SK-N-SH (cell line): ENCODE measurements around the gene ETFA. TPM values are rescaled to one million over a fixed set of nuclear protein-coding genes. Genes with fewer than 3 reads are reported as not detected.

ENCODE experiments used
- CTCF ChIA-PET: fragments of 300-600, 350-600 bp; formaldehyde crosslinking; extraction: SDS; loops from one replicate; lab custom pipeline; 2021; lab: Yijun Ruan, JAX
- POLR2A ChIA-PET: fragments of 350-600 bp; sonication (Branson Sonifier 250); formaldehyde crosslinking; extraction: SDS; loops from one replicate; lab custom pipeline; 2020; ENCODE audit warnings: antibody characterized with exemption, inconsistent platforms; lab: Yijun Ruan, JAX
- DNase-seq: peaks from one replicate; pipeline ENCODE4 v3.0.0; 2012
- H2AFZ ChIP-seq: fragments of 200-600 bp; sonication (generic); 2 replicates; pipeline ENCODE4 v1.8.1; 2016; ENCODE audit warnings: antibody characterized with exemption, mild to moderate bottlenecking, low read depth
- H3F3A ChIP-seq: fragments of 200-600 bp; sonication (generic); replicated peaks from 2 replicates; pipeline ENCODE3; 2016; ENCODE audit warnings: antibody characterized with exemption, mild to moderate bottlenecking; ENCODE audit not compliant: insufficient read depth
- H3K27ac ChIP-seq, 2 experiments: fragments of 200-500 bp in 1 of 2; fragments of 200-600 bp in 1 of 2; sonication (Bioruptor generic) in 1 of 2; sonication (generic), shearing (Covaris generic) in 1 of 2; 2 replicates each; pipeline versions ENCODE4 v1.5.1 to v1.6.1; 2014 to 2016; ENCODE audit warnings: low read depth in 2 of 2, inconsistent platforms in 1 of 2, low read length in 1 of 2, mild to moderate bottlenecking in 1 of 2, mixed read lengths in 1 of 2
- H3K27me3 ChIP-seq: fragments of 200-600 bp; sonication (generic), shearing (Covaris generic); 2 replicates; pipeline ENCODE4 v1.6.1; 2016; ENCODE audit warnings: mixed run types; ENCODE audit not compliant: insufficient read depth
- H3K36me3 ChIP-seq, 2 experiments: fragments of 200-500 bp in 1 of 2; fragments of 200-600 bp in 1 of 2; sonication (Bioruptor generic) in 1 of 2; sonication (generic) in 1 of 2; replicated peaks in 1 of 2; 2 replicates each; pipeline versions ENCODE3 to v1.5.1; 2014 to 2016; ENCODE audit warnings: low read length in 1 of 2, mild to moderate bottlenecking in 1 of 2; ENCODE audit not compliant: insufficient read depth in 2 of 2, control insufficient read depth in 1 of 2
- H3K4me1 ChIP-seq, 2 experiments: fragments of 200-500 bp in 1 of 2; fragments of 200-600 bp in 1 of 2; sonication (Bioruptor generic) in 1 of 2; sonication (generic), shearing (Covaris generic) in 1 of 2; 2 replicates each; pipeline versions ENCODE4 v1.5.1 to v1.6.1; 2014 to 2016; ENCODE audit warnings: low read depth in 1 of 2, low read length in 1 of 2, mixed run types in 1 of 2; ENCODE audit not compliant: insufficient read depth in 2 of 2, control insufficient read depth in 1 of 2
- H3K4me2 ChIP-seq: fragments of 200-600 bp; sonication (generic), shearing (Covaris generic); 2 replicates; pipeline ENCODE4 v1.6.1; 2017; ENCODE audit warnings: mixed run types
- H3K4me3 ChIP-seq, 2 experiments: fragments of 200-500 bp in 1 of 2; fragments of 200-600 bp in 1 of 2; sonication (Bioruptor generic) in 1 of 2; sonication (generic), shearing (Covaris generic) in 1 of 2; 2 replicates each; pipeline versions ENCODE4 v1.5.1 to v1.8.1; 2014 to 2016; ENCODE audit warnings: low read depth in 2 of 2, inconsistent platforms in 1 of 2, low read length in 1 of 2, mild to moderate bottlenecking in 1 of 2, mixed read lengths in 1 of 2, moderate library complexity in 1 of 2
- H3K79me2 ChIP-seq: fragments of 200-600 bp; sonication (generic); 2 replicates; pipeline ENCODE4 v1.8.1; 2017; ENCODE audit warnings: mild to moderate bottlenecking; ENCODE audit not compliant: insufficient read depth
- H3K9ac ChIP-seq: fragments of 200-600 bp; sonication (generic); 2 replicates; pipeline ENCODE4 v1.6.1; 2017; ENCODE audit warnings: mixed run types
- H3K9me2 ChIP-seq: fragments of 200-600 bp; sonication (generic); 2 replicates; pipeline ENCODE4 v1.6.1; 2017; ENCODE audit warnings: mixed run types
- H3K9me3 ChIP-seq: fragments of 200-600 bp; sonication (generic); 2 replicates; pipeline ENCODE4 v1.6.1; 2017; ENCODE audit warnings: mixed run types, mild to moderate bottlenecking, moderate library complexity
- H4K20me1 ChIP-seq: fragments of 200-600 bp; sonication (generic); 2 replicates; pipeline ENCODE4 v1.6.1; 2017; ENCODE audit warnings: mild to moderate bottlenecking, mixed run types; ENCODE audit not compliant: insufficient read depth
- CHD2 ChIP-seq: fragments of 150-350 bp; IDR thresholded peaks from 2 replicates; pipeline ENCODE4 v1.6.1; 2018; ENCODE audit warnings: low read length; ENCODE audit not compliant: partially characterized antibody
- EP300 ChIP-seq, 2 experiments: IDR thresholded peaks; 2 replicates each; pipeline versions ENCODE4 v1.4.0 to v1.6.1; 2012; ENCODE audit warnings: borderline replicate concordance in 1 of 2, low read depth in 1 of 2, low read length in 1 of 2
- EZH2phosphoT487 ChIP-seq: fragments of 200-600 bp; sonication (generic); IDR thresholded peaks from 2 replicates; pipeline ENCODE4 v1.6.1; 2017; ENCODE audit warnings: low read depth, mixed run types, mild to moderate bottlenecking, antibody characterized with exemption, moderate library complexity, borderline replicate concordance
- FOXM1 ChIP-seq: IDR thresholded peaks from 2 replicates; pipeline ENCODE4 v1.4.0; 2012; ENCODE audit warnings: low read depth, mild to moderate bottlenecking
- JUND ChIP-seq: IDR thresholded peaks from 2 replicates; pipeline ENCODE4 v1.4.0; 2012
- MEF2A ChIP-seq: IDR thresholded peaks from 2 replicates; pipeline ENCODE4 v1.4.0; 2012; ENCODE audit warnings: low read depth, borderline replicate concordance
- NRF1 ChIP-seq: IDR thresholded peaks from 2 replicates; pipeline ENCODE4 v1.6.1; 2012; ENCODE audit warnings: low read depth, mild to moderate bottlenecking, low read length
- RCOR1 ChIP-seq: fragments of 150-350 bp; IDR thresholded peaks from 2 replicates; pipeline ENCODE4 v1.6.1; 2017; ENCODE audit warnings: antibody characterized with exemption, low read length
- RXRA ChIP-seq: IDR thresholded peaks from 2 replicates; pipeline ENCODE4 v1.4.0; 2012; ENCODE audit warnings: low read depth, mild to moderate bottlenecking, borderline replicate concordance
- SMC3 ChIP-seq: IDR thresholded peaks from 2 replicates; pipeline ENCODE4 v1.6.1; 2012; ENCODE audit warnings: low read depth, low read length, improper control_type of control experiment
- TCF12 ChIP-seq: IDR thresholded peaks from 2 replicates; pipeline ENCODE4 v1.4.0; 2012
- TEAD4 ChIP-seq: IDR thresholded peaks from 2 replicates; pipeline ENCODE4 v1.4.0; 2012; ENCODE audit warnings: mild to moderate bottlenecking, borderline replicate concordance; ENCODE audit not compliant: insufficient read depth
- USF1 ChIP-seq: IDR thresholded peaks from 2 replicates; pipeline ENCODE4 v1.4.0; 2012; ENCODE audit warnings: low read depth, borderline replicate concordance
- YY1 ChIP-seq: IDR thresholded peaks from 2 replicates; pipeline ENCODE4 v1.4.0; 2012; ENCODE audit warnings: low read depth, mild to moderate bottlenecking
- WGBS: methylation state at CpG from one replicate; pipeline ENCODE4 v1.1.6; 2017; ENCODE audit warnings: low lambda C conversion rate; 5-methylcytosine and 5-hydroxymethylcytosine counted together
- polyA plus RNA-seq, 3 experiments: library from polyadenylated mRNA; depleted of rRNA; stranded (reverse); fragments of >200 nt; gene quantifications; 2 replicates each; pipeline ENCODE4 v1.2.3, GENCODE V29; 2012
- TF ChIP-seq, protein P1 (sequence below): fragments of 150-350 bp; IDR thresholded peaks from 2 replicates; pipeline ENCODE4 v1.6.1; 2017; ENCODE audit warnings: antibody characterized with exemption, low read length, low read depth, borderline replicate concordance
- TF ChIP-seq, protein P2 (sequence below): IDR thresholded peaks from 2 replicates; pipeline ENCODE4 v1.6.1; 2012; ENCODE audit warnings: mild to moderate bottlenecking, low read depth, low read length, moderate library complexity
- TF ChIP-seq, protein P3 (sequence below): IDR thresholded peaks from 2 replicates; pipeline ENCODE4 v1.4.0; 2012; ENCODE audit warnings: low read depth

Gene ETFA
- polyA plus RNA-seq, 1 of the 3 experiments (the other 2 are of a cell fraction), result 122 TPM

DNA sequence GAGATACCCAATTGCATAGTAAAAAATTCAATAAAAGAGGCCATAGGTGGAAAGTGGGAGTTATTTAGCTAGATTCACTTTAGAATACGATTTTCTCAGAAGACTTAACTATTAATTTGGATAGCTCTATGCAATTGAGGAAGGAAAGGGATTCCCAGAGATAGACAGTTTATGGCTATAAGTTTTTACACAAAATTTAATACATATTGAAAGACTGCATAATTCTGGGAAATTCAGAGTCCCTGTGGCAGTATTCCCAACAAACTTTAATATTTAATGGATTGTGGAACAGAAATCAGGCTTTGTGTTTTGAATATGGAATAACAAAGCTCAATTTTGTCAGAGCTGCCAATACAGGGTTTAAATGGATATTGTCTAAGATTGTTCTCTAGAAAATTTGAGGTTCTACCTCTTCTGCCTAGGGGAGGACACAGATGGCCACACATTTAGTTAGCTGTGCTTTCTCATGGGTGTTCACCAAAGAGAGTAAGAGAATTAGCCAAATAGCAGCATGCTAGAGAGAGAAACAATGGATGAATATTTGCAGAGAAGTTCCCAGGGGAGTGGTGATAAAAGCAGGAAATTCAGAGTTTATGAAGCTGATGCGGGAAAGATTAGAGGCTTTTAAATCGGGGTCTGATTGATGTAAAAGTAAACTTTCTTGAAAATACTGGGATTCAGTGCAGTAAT is 33.8 kb upstream of the ETFA start:
- Histone ChIP-seq H3K9ac (no peak overlapping the region), H3K36me3 (peaks cover 10 to 36% of the 10 kb centered on the region in 2 experiments), H3K9me3 (no peaks in the 10 kb centered on the region), H3K4me3 (no peak overlapping the region), H3K27ac (no peak overlapping the region), H3K79me2 (no peaks in the 10 kb centered on the region), H2AFZ (no peak overlapping the region), H3K27me3 (no peaks in the 10 kb centered on the region), H3K4me2 (no peak overlapping the region), H3F3A (no peaks in the 10 kb centered on the region), H3K9me2 (no peaks in the 10 kb centered on the region), H3K4me1 (peaks cover 0 to 5% of the 10 kb centered on the region in 2 experiments; a peak in 2 of 4 replicates), H4K20me1 (no peaks in the 10 kb centered on the region)
- 87% methylated on average over 3 of the region's 3 CpGs for WGBS
- ChIA-PET POLR2A (interaction anchor here (1.0 kb wide), 1 partner anchor 12 kb away, joined by 3 read pairs; no protein-coding TSS in a partner anchor), CTCF (interaction anchor here (2.4 kb wide), 1 partner anchor 15 kb away, joined by 7 read pairs; no protein-coding TSS in a partner anchor)
- TF ChIP-seq SMC3 (no peak), EP300 (IDR thresholded peaks at IDR 0.05; ENCODE audit: borderline replicate concordance in 1 of 2, low read depth in 1 of 2, low read length in 1 of 2) (no peak), RXRA (no peak), JUND (no peak), EZH2phosphoT487 (no peak), USF1 (no peak), MEF2A (no peak), FOXM1 (no peak), YY1 (no peak), NRF1 (no peak), TEAD4 (no peak), RCOR1 (no peak), TCF12 (no peak), CHD2 (no peak)
- TF ChIP-seq, protein P1, sequence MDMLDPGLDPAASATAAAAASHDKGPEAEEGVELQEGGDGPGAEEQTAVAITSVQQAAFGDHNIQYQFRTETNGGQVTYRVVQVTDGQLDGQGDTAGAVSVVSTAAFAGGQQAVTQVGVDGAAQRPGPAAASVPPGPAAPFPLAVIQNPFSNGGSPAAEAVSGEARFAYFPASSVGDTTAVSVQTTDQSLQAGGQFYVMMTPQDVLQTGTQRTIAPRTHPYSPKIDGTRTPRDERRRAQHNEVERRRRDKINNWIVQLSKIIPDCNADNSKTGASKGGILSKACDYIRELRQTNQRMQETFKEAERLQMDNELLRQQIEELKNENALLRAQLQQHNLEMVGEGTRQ, result no peak
- TF ChIP-seq, protein P2, sequence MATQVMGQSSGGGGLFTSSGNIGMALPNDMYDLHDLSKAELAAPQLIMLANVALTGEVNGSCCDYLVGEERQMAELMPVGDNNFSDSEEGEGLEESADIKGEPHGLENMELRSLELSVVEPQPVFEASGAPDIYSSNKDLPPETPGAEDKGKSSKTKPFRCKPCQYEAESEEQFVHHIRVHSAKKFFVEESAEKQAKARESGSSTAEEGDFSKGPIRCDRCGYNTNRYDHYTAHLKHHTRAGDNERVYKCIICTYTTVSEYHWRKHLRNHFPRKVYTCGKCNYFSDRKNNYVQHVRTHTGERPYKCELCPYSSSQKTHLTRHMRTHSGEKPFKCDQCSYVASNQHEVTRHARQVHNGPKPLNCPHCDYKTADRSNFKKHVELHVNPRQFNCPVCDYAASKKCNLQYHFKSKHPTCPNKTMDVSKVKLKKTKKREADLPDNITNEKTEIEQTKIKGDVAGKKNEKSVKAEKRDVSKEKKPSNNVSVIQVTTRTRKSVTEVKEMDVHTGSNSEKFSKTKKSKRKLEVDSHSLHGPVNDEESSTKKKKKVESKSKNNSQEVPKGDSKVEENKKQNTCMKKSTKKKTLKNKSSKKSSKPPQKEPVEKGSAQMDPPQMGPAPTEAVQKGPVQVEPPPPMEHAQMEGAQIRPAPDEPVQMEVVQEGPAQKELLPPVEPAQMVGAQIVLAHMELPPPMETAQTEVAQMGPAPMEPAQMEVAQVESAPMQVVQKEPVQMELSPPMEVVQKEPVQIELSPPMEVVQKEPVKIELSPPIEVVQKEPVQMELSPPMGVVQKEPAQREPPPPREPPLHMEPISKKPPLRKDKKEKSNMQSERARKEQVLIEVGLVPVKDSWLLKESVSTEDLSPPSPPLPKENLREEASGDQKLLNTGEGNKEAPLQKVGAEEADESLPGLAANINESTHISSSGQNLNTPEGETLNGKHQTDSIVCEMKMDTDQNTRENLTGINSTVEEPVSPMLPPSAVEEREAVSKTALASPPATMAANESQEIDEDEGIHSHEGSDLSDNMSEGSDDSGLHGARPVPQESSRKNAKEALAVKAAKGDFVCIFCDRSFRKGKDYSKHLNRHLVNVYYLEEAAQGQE, result no peak
- TF ChIP-seq, protein P3, sequence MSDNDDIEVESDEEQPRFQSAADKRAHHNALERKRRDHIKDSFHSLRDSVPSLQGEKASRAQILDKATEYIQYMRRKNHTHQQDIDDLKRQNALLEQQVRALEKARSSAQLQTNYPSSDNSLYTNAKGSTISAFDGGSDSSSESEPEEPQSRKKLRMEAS, result no peak
- DNase-seq, result no peak
